HG03575 (cell line): ENCODE measurements around the gene NLRC5.

ENCODE experiments used
- ATAC-seq: cut with Tn5 transposase; IDR thresholded peaks from one replicate; pipeline ENCODE4 v1.9.1; 2021; ENCODE audit not compliant: unreplicated experiment, insufficient number of reproducible peaks, low FRiP score; ENCODE audit errors: extremely low read depth

NLRC5 gene

DNA sequence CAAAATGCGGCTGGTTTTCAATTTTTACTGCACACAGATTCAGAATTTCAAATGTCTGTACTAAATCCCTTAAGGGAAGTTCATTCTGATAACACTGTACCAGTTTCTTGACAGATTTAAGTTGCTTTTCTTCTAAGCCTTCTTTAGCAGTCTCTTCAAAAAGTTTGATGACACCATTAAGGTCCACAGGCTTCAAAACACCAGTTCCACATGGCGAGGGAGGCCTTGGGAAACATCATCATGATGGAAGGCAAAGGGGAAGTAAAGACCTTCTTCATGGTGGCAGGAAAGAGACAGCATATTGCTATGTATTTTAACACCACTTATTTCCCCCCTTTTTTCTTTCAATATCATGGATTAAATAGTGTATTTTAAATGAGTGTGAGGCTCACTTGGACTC is 24.5 kb downstream of the NLRC5 start:
- ATAC-seq = no peak

DNA sequence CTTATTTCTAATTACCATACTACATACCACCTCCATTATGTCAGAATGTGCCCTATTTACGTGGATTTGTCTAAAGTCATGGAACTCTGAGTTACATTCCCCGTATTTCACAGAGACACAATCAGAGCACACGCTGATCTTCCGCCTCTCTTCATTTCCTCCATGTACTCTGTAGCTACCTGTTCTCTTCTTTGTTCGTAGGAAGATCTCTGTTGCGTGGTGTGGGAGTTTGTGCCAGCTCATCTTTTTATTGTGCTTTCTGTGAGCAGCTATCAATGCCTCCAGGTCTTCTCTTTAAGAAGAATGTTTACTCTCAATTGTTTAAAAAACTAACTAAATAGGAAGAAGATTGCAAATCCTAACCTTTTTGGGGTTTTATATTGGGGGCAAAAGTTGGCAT is 26.9 kb downstream of the NLRC5 start:
- no peak for ATAC-seq

DNA sequence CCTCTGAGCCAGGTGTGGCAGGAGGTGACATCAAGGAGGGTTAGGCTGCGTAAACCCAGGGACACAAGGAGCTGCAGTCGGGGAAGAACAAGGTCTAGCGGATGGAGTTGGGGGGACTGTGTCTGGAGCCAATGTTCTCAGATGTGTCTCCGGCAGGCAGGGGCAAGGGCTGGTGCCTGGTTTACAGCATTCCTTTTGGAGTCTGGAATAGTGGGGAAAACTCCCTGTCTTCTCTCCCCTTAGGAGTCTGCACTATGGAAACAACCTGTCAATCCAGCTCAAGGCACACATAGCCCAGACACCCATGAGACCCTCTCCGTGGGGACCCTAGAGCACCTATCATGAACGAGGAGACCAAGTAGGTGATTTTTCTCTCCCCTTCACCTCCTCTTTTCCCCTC is 27.5 kb downstream of the NLRC5 start:
- no peak for ATAC-seq

DNA sequence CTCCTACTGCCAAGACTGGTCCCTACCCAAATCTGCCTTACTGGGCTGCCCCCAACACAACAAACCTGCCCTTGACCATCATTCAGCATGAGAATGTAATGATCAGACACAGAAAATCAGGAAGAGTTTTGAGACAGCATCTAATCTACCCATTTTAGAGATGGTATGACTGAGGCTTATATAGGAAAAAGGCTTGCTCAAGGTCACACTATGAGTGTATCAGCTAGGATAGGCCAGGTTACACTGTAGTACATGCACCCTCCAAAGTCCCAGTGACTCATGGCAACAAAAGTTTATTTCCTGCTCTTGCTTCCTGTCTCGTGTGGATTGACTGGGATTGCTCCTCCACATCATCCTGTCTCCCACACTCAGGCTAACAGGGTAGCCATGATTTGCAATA is 27.9 kb downstream of the NLRC5 start:
- no peak for ATAC-seq

DNA sequence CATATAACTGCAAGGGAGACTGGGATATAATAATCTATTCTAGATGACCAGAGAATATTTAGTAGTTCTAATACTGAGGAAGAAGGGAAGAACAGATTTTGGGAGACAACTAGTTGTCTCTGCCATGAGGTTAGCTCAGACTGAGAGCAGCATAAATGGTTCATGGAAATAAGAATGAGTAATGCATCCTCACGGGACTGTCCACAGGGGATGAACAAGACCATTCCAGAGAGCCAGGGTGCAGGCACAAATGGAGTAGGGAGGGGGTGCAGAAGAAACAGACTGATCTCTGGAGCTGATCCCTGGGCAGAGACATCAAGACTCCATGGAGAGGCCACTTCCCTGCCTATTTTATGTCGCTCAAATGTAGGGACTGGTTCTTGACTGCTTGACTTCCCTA is 30.4 kb downstream of the NLRC5 start:
- ATAC-seq = no peak

DNA sequence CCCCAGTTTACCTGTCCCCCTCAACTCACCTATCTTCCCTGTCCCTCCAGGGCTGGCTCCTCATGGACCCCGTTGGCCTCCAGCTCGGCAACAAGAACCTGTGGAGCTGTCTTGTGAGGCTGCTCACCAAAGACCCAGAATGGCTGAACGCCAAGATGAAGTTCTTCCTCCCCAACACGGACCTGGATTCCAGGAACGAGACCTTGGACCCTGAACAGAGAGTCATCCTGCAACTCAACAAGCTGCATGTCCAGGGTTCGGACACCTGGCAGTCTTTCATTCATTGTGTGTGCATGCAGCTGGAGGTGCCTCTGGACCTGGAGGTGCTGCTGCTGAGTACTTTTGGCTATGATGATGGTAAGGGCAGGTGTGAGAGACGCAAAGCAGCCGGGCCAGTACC is 31.3 kb downstream of the NLRC5 start:
- no peak for ATAC-seq

DNA sequence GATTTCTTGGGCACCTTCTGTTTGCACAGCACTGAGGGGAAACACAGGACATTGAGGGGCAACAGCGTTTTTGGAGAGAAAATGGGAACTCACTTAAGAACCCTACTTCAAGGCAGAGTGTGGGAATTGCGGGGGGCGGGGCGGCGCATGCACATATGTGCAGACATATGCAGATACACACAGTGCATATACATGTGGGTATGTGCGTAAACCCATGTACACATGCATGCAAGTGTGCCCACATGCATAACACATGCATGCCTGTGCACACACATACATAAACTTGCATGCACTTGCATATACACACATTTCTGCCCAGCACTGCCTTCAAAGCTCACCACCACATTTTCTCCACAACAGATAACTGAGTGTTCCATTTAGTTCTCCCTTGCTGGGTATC is 32.4 kb downstream of the NLRC5 start:
- ATAC-seq = no peak

DNA sequence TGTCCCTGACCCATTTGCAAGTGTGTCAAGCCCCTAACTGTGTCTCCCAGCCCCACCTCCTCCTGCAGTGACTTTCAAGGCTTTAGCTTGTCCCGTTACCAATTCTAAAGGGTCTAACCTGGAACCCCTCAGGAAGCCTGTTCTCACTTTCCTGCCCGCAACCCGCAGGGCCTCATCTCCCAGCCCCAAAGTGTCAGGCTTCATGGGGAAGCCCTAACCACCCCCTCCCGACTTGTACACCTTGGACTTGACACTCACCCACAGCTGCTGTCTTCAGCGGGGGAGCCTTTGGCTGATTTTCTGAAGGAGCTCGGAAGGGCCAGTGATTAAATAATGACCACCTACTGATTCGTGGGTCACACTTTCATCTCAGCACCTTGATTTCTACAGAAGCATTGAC is 33.1 kb downstream of the NLRC5 start:
- ATAC-seq = no peak

DNA sequence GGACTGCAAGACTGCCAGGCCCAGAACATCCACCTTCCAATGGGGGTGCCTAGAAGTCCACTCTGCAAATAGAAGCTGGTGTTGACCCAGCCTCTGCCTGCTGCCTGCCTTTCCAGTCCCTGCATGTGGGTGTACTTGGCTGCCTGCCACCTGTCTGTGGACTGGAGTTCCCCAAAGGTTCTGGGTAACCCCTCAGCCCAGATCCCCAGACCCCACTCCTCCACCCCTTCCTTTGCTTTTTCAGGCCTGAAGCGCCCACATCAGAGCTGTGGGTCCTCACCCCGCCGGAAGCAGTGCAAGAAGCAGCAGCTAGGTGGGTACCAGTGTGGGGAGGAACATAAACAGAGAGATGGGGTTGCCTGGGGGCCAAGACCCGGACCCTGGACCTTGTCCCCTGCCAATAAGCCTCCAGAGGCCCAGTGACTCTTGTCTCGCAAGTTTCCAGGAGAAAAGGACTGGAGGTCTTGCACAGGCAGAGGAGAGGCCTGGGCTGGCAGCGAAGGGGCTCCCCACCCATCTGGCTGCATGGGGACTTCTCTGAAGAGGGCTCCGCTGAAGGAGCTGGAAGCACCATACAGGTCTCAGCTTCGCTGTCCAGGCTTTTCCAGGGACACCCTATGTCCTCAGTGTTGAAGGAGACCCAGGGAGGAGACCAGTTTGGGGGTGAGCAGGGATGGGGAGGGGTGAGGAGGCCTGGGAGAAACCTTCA is 34.3 kb downstream of the NLRC5 start:
- no peak for ATAC-seq

DNA sequence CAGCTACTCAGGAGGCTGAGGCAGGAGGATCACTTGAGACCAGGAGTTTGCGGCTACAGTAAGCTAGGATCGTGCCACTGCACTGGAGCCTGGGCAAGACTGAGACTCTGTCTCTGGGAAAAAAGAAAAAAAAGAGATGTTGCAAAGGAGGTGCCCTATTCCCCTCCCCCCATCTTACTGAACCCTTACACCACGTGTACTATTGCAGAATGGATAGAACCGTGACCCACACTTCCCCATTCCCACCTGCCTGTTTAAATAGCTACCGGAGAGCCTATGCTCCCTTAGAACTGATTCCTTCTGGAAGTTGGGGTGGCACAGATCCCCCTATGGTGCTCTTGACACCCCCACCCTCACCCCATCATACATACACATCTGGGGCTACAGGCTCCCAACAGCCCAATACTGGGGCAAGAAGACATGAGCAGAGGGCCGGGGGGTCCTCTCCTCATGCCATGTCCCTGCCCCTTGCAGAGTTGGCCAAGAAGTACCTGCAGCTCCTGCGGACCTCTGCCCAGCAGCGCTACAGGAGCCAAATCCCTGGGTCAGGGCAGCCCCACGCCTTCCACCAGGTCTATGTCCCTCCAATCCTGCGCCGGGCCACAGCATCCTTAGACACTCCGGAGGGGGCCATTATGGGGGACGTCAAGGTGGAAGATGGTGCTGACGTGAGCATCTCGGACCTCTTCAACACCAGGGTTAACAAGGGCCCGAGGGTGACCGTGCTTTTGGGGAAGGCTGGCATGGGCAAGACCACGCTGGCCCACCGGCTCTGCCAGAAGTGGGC is 35.7 kb downstream of the NLRC5 start:
- no peak for ATAC-seq

DNA sequence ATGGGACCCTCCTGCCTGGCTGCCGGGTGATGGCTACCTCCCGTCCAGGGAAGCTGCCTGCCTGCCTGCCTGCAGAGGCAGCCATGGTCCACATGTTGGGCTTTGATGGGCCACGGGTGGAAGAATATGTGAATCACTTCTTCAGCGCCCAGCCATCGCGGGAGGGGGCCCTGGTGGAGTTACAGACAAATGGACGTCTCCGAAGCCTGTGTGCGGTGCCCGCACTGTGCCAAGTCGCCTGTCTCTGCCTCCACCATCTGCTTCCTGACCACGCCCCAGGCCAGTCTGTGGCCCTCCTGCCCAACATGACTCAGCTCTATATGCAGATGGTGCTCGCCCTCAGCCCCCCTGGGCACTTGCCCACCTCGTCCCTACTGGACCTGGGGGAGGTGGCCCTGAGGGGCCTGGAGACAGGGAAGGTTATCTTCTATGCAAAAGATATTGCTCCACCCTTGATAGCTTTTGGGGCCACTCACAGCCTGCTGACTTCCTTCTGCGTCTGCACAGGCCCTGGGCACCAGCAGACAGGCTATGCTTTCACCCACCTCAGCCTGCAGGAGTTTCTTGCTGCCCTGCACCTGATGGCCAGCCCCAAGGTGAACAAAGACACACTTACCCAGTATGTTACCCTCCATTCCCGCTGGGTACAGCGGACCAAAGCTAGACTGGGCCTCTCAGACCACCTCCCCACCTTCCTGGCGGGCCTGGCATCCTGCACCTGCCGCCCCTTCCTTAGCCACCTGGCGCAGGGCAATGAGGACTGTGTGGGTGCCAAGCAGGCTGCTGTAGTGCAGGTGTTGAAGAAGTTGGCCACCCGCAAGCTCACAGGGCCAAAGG is 36.8 kb downstream of the NLRC5 start:
- ATAC-seq = no peak

DNA sequence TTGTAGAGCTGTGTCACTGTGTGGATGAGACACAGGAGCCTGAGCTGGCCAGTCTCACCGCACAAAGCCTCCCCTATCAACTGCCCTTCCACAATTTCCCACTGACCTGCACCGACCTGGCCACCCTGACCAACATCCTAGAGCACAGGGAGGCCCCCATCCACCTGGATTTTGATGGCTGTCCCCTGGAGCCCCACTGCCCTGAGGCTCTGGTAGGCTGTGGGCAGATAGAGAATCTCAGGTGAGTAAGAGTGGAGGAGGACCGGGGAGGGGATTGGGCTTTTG is 37.4 kb downstream of the NLRC5 start:
- ATAC-seq = no peak

DNA sequence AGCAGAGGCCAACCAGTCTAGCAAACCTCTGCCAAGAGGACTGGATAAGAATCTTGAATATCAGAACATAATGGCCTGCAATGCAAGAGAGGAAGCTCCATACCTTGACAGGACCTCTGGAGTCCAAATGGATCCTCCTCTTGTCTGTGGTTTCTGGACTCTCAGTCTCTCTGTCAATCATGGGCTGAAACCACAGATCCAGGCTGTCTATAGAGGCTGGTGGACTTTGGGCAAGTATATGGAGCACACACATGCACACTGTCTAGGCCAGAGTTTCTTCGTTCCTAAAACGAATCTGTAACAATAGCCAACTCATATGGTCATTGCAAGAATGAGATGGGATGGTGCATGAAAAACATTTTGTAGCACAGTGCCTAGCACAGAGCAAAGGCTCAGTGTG is 37.7 kb downstream of the NLRC5 start:
- ATAC-seq = no peak

DNA sequence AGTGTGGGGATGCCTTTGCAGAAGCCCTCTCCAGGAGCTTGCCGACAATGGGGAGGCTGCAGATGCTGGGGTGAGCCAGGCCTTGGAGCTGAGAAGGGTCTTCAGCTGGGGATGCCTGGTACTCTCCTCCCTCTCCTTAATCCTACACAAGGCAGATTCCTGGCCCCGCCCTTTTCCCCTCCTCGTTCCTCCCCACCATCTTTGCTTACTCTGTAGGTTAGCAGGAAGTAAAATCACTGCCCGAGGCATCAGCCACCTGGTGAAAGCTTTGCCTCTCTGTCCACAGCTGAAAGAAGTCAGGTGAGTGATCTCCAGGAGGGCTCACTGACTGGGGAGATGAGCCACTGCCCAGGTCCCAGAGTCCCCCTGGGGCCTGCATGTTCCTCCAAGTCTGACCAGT is 38.7 kb downstream of the NLRC5 start:
- no peak for ATAC-seq

DNA sequence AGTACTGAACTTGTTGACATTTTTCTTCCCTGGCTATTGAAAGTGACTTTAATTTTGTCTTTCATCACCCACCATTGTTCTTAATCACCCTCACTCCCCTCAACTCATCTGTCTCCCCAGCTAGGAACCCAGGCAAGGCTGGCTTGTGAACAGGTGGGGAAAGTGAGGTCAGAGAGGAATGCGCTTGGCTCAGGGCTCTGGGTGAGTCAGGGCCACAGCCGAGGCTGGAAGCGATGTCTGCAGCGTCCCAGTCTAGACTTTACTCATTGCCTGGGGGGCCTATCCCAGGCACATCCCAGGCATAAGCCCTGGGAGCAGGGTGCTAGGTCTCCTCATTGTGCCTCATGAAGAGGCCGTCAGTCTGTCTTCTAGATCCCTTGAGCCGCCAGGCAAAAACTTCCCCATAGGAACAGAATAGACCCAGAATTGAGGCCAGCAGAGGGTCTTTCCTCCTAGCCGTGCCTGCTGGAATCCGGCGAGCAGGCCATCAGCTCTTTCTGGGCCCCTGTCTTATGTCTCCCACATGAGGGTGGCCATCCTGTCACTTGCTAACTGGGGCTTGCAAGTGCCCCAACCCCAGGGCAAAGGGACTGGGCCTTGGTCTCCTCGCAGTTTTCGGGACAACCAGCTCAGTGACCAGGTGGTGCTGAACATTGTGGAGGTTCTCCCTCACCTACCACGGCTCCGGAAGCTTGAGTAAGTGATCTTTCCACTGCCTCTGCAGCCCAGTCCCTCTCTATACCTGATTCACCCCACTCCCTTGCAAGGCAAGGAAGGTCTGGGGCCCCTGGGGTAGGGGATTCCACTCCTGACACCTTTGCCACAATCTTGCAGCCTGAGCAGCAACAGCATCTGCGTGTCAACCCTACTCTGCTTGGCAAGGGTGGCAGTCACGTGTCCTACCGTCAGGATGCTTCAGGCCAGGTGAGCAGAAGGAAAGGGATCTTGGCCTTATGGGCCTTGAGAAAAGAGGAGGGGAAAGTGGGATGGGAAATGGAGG is 40.1 kb downstream of the NLRC5 start:
- no peak for ATAC-seq

DNA sequence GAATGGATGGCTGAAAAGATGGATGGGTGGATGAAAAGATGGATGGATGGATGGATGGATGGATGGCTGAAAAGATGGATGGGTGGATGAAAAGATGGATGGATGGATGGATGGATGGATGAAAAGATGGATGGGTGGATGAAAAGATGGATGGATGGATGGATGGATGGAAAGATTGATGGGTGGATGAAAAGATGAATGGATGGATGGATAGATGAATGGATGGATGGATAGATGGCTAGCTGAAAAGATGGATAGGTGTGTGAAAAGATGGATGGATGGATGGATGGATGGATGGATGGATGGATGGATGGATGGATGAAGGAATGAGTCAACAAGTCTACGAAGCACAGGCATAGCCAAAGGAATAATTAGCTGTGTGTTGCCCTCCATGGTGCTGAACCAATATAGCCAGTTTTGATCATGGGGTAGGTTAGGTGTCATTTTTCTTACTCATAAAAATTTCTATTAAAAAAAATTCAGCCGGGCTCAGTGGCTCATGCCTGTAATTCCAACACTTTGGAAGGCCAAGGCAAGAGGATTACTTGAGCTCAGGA is 41.1 kb downstream of the NLRC5 start:
- ATAC-seq = no peak

DNA sequence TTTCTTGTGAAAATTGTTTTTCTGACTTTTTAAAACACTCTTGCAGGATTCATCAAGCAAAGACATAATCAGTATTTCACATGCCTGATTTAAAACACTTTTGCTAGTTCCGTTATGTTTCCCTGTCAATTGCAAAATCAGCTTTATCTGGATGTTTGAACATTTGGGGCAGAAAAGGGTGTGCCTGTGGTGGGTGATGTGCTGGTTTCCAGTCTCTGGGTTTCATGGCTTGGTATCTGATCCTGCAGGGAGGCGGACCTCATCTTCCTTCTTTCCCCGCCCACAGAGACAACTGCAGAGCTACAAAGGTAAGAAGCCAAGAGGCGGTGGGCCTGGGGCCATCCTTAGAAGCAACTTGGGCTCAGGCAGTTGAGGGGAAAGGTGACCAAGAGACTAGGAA is 41.8 kb downstream of the NLRC5 start:
- ATAC-seq = no peak

DNA sequence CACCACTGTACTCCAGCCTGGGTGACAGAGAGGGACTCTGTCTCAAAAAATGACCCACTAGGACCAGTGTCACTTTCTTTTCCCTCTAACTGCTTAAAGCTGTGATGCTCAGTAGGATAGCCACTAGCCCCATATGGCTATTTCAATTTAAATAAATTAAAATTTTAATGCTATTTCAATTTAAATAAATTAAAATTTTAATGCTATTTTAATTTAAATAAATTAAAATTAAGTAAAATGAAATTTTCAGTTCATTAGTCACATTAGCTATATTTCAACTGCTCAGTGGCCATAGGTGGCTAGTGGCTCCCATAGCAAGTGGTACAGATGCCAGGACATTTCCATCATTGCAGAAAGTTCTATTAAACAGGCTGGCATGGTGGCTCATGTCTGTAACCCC is 43.0 kb downstream of the NLRC5 start:
- ATAC-seq = no peak

DNA sequence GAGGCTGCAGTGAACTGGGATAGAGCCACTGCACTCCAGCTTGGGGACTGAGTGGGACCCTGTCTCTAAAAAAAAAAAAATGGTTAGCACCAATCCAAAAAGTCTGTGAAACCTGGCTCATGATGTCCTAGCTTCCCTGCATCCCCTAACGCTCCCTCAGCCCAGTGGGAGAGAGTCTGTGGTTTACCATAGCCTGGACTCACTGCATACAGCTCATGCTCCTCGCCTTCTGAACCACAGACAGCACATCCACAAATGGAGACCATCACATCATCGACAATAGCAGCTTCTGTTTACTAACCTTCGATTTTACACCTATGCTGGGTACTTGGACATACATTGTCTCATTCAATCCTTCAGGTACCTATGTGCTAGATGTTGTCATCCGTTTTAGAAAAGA is 43.6 kb downstream of the NLRC5 start:
- no peak for ATAC-seq
